Ovary (tissue), 3 donors: Measurements from ENCODE around the gene ZMIZ1.

Experiments used
- POLR2A ChIP-seq: fragments of 450-650 bp; IDR thresholded peaks from one replicate; pipeline ENCODE4 v1.6.1; 2017; ENCODE audit warnings: antibody characterized with exemption, mild to moderate bottlenecking, moderate library complexity
- TF ChIP-seq, protein P1 (sequence below), 3 donors: fragments of 450-650 bp in 2 of 3; fragments of 200-600 bp in 1 of 3; IDR thresholded peaks; one replicate each; pipeline versions ENCODE4 v1.5.1 to v1.8.0; 2016 to 2022; ENCODE audit warnings: antibody characterized with exemption in 3 of 3, mild to moderate bottlenecking in 1 of 3
- donor health status: DM: no; HTN: no; CAD: no.

DNA sequence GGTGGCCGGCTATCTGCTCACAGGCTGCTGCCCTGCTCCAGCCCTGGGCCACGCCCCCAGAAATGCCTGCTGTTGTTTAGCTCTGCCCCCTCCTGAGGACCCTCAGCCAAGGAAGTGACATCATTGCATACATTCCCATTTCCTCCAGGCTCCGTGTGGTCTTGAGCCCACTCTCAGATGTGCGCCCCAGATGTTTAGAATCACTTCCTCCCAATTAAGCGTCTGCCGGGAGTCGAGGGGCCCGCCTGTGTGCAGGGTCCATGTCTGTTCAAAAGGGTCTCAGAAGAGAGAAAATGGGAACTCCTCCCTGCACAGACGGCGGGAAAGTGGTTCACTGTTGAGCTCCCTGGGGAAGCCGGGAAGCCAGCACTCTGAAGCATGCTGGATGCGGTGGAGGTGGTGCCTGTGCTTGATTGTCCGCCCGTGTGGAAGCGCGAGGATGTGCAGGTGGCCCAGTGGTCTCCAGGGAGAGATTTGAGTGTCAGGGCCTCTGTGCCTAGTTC is 161.6 kb downstream of the ZMIZ1 start:
- TF ChIP-seq POLR2A: no peak
- TF ChIP-seq, protein P1, sequence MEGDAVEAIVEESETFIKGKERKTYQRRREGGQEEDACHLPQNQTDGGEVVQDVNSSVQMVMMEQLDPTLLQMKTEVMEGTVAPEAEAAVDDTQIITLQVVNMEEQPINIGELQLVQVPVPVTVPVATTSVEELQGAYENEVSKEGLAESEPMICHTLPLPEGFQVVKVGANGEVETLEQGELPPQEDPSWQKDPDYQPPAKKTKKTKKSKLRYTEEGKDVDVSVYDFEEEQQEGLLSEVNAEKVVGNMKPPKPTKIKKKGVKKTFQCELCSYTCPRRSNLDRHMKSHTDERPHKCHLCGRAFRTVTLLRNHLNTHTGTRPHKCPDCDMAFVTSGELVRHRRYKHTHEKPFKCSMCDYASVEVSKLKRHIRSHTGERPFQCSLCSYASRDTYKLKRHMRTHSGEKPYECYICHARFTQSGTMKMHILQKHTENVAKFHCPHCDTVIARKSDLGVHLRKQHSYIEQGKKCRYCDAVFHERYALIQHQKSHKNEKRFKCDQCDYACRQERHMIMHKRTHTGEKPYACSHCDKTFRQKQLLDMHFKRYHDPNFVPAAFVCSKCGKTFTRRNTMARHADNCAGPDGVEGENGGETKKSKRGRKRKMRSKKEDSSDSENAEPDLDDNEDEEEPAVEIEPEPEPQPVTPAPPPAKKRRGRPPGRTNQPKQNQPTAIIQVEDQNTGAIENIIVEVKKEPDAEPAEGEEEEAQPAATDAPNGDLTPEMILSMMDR (IDR thresholded peaks at IDR 0.05): no peak
